GM19193 (cell line): ENCODE data around the gene ZNF213.

Experiments
- POLR2A ChIP-seq: IDR thresholded peaks from 4 replicates; pipeline ENCODE4 v1.6.1; 2011; ENCODE audit not compliant: insufficient read depth, insufficient read length; ENCODE audit errors: extremely low read depth

The ZNF213 gene

DNA sequence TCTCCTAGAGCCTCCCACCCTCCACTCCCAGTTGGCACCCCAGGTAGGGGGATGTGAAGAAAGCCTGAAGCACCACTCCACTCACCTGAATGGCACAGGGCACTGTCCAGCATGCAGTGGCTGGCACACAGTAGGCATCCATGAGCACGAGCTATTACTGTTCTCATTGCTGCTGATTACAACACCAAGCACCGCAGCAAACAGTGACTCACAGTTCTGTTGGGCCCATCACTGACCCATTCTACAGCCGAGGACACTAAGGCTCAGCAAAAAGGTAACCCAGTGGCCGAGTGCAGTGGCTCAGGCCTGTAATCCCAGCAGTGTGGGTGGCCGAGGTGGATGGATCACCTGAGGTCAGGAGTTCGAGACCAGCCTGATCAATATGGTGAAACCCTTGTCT lies 38.5 kb upstream of the ZNF213 start:
- no peak for TF ChIP-seq POLR2A

GRCh38 chr16:3097266-3097665 lies 37.6 kb upstream of the ZNF213 start:
- no peak for TF ChIP-seq POLR2A

DNA sequence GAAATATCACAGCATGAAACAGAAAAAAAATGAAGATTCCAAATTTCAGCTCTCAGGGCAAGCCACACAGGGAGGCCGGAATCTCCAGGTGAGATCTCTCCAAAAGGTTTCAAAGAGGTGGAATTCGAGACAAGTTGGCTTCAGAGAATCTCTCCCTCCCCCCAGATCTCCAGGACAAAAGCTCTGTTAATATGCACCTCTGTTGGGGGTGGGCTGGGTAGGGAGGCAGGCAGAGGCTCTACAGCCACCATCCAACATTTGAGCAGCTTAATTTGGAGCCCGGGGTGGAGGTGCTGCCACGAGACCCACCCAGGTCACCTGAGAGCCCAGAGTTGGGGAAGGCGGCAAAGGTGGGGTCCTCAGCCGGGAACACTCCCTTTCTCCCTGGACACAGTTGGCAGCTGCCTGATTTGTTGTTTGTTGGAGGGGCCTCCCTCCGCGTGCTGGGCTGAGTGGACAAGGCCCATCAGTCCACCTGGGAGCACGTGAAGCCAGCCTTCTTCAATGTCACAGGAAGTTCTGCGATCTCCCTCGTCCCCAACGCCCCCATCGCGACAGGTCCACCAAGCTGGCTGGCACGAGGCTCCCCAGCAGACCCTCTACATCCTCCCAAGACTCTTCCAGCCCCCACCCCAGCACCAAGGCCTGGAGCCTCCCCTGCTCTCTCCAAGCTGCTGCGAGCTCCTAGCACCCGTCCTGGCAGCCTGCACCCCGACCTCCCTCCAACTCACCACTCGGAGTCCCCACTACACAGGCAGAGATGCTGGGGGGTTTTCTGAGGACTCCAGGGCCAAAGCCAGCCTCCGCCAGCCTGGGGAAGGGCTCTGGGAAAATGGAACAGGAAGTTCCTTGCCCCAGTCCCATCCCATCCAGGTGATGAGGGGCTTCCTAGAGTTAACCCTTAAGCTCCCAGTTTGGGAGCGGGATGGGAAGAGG lies 36.1 kb upstream of the ZNF213 start, which contains the start of gene ZSCAN10:
Gene ZSCAN10, minus strand, starts transcription at position 836 of the 936 bp plus-strand sequence. CDS start 6,357 bp downstream, outside the sequence.
- TF ChIP-seq POLR2A: no peak

- TF ChIP-seq POLR2A: no peak
Measured at GRCh38 chr16:3099395-3099731, 35.5 kb upstream of the ZNF213 start.

GRCh38 chr16:3099732-3100499 lies 34.9 kb upstream of the ZNF213 start:
- no peak for TF ChIP-seq POLR2A

DNA sequence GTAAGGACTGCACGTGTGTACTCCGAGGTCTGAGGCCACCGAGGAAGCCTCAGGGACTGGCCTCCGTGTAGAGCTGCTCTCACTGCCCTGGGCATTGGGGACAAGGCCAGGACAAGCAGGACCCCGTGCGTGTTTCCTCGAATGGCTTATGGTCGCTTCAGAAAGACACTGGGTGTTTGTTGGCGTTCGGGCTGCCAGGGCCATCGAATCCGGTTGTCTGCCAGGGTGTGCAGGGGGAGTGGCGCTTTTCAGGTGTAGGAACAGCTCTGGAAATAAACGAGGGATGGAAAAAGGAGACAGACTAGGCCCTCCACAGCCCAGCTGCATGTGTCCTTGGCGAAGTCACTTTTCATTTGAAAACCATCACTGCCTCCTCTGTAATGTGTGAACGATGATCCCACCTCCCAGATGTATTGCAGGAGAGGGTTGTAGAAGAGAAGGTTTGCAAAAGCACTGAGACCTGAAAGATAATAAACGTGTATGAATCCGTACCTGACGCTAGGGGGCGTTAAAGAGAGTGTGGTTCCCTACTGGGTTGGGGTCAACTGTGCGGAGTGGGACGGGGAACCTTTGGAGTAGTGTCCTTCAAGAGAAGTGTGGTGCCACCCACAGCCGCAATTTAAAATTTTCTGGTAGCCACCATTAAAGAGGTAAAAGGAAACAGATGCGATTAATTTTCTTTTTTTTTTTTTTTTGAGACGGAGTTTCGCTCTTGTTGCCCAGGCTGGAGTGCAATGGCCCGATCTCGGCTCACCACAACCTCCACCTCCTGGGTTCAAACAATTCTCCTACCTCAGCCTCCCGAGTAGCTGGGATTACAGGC lies 33.6 kb upstream of the ZNF213 start:
- no peak for TF ChIP-seq POLR2A

DNA sequence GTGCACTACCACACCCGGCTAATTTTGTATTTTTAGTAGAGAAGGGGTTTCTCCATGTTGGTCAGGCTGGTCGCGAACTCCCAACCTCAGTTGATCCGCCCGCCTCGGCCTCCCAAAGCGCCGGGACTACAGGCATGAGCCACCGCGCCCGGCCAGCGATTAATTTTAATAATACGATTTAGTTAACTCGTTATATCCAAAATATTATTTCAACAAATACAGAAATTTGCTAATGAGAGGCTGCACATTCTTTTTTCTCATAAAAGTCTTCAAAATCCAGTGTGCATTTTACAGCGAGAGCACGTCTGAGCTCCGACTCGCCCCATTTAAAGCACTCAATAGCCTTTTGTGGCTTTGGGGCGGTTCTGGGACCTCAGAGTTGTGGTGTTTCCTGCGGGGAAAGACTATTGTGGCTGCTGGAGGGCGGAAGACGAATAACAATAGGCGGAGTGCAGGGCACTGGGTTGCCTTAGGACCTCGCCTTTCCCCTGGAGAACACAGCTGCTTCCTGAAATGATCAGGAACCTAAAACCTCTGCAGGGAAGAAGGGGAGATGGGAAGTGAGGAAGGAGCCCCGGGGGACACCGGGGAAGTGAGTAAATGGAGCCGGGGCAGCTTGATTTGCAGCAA lies 32.9 kb upstream of the ZNF213 start:
- TF ChIP-seq POLR2A: no peak

GRCh38 chr16:3106205-3106928 lies 28.5 kb upstream of the ZNF213 start:
- peak; percentile 84 for TF ChIP-seq POLR2A

DNA sequence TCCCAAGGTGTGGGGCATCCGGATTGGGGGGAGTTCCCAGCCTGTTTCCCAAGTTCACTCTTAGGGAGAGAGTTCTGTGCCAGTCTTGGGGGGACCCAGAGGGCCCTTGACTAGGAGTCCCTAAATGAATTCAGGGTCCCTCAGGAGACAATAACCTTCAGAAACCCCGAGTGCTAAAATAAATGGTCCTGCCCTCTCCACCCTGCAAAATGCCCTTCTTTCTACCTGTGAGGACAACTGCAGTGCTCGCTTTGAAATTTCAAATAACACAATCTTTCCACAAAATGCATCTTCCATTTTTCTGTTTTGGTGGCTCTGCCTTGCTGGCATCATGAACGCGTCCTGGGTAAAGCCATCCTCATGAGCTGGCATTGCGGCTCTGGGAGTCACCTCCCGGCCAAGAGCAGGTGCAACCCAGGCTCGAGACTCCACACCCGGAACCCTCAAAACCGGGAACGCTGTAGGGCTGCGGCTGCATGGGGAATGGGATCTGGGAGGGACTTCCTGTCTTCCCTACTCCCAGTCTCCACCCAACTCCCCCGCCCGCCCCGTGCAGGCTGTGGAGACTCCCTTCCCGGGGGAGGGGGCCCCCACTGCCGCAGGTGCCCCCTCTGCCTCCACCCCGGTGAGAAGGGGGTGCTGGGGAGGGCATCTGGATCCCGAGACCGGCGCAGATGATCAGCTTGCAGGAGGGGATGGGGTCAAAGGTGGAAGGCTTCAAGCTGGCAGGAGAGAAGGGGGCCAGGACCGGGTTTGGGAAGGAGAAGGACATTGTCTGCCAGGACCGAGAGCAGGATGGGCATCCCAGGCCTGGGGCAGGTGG lies 22.6 kb upstream of the ZNF213 start, which contains the start of gene ZNF205:
Gene ZNF205, plus strand, starts transcription at position 529 of the 823 bp plus-strand sequence. CDS start 845 bp downstream, outside the sequence.
- no peak for TF ChIP-seq POLR2A

DNA sequence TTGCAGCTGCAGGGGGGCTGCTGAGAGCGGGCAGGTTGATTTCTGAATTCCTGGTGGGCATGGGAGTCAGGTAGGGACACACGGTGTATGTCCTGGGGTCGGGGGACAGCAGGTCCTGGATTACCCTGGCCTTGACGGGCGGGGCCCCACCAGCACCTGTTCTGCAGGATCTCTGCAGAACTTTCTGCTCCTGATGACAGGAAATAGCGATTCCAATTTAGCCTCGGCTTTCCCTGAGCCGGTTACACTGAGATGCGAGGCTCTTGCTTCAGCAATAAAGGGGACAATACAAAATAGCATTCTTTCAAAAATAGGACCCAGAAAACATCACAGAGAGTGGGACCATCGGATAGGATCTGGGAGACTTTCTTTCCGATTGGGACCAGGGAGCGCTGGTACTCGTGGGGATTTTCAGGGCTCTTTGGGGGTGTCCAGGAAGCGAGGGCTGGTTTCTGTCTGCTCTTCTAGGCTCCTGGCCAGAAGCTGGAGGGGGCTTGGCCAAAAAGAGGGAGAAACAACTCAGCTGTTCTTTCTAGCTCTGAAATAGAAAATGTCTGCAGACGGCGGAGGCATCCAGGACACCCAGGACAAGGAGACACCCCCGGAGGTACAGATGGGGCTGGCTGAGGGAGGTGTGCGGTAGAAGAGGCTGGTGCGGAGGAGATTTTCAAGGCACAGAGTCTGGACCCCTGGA lies 21.8 kb upstream of the ZNF213 start:
- TF ChIP-seq POLR2A: no peak

DNA sequence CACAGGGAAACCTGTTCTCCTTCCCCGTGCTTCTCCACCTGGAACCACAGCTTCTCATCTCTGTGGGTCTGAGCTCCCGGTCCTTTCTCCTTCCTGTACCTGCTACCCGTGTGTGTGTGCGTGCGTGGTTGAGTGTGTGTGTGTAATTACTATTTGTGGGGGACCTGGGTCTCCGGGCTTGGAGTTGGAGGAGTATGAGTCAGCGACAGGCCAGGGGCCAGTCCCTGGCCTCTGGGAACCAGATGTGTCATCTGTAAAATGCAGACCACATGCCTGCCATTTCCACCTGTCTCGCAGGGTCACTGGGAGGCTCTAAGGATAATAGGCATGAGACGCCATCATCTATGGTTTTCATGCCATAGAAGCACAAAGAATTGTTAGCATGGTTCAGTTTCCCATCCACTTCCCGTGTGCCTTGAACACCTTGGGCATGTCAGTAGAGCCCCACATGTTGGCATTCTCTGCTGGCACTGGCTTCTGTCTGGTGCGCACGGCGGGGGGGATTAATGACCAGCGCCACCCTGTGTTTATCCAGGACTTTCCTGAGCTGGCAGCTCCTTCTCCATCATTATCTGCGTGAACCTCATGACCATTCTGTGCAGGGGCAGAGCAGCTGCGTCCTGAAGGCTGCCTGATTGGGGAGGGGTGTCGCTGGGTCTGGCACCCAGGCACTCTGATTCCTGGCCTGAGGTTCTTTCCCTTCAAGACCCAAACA lies 20.9 kb upstream of the ZNF213 start:
- TF ChIP-seq POLR2A: no peak

- no peak for TF ChIP-seq POLR2A
Measured at GRCh38 chr16:3115003-3115402, 19.8 kb upstream of the ZNF213 start.
